ENCODE results near the gene SNX21. TPM values are rescaled to one million over a fixed set of nuclear protein-coding genes. Genes with fewer than 3 reads are reported as not detected.

The SNX21 gene
- total RNA-seq, 1 experiment from 2014 or later = 17.1 TPM

GRCh38 chr20:45833883-45834796 is 541 bp downstream of the SNX21 start:
- Histone ChIP-seq H3K27ac (peak overlapping the region; percentile 21; the same call in 1 of the 2 replicates), H3K4me1 (peaks cover 25% of the 10 kb centered on the region), H3K4me3 (peak overlapping the region; percentile 64), H3K36me3 (no peaks in the 10 kb centered on the region), H3K9me3 (replicated peaks) (no peaks in the 10 kb centered on the region), H3K27me3 (no peaks in the 10 kb centered on the region)
- DNase-seq = peak; percentile 81 to 87

- H3K9me3 ChIP-seq (replicated peaks) = no peaks in the 10 kb centered on the region
- H3K4me1 ChIP-seq = peaks cover 21% of the 10 kb centered on the region
- no peak for DNase-seq
- no peak overlapping the region for H3K4me3 ChIP-seq
- no peaks in the 10 kb centered on the region for H3K27me3 ChIP-seq
- no peak overlapping the region for H3K27ac ChIP-seq
- no peaks in the 10 kb centered on the region for H3K36me3 ChIP-seq
These were observed 1.2 kb downstream of the SNX21 start for GRCh38 chr20:45834797-45835161.

DNA sequence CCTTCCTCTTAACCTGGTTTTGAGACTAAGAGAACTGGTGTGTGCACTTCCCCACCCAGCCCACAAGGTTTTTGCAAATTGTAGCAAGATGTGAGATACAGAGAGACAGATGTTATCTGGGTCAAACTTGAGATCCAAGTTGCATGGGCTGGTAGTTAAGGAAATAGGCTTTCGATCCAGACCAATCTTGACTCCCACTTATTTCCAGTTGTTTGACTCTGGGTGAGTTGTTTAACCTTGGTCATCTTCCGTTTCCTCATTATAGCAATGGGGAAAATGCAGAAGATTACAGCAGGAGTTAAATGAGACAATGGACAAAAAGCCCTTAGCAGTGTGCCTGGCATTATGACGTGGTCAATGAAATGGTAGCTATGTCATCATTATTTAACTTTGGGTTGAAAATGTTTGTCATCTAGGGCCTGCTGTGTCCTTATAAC is 1.7 kb downstream of the SNX21 start:
- Histone ChIP-seq H3K27ac (no peak overlapping the region), H3K4me3 (no peak overlapping the region), H3K27me3 (no peaks in the 10 kb centered on the region), H3K9me3 (replicated peaks) (no peaks in the 10 kb centered on the region), H3K4me1 (peaks cover 21% of the 10 kb centered on the region), H3K36me3 (no peaks in the 10 kb centered on the region)
- no peak for DNase-seq

DNA sequence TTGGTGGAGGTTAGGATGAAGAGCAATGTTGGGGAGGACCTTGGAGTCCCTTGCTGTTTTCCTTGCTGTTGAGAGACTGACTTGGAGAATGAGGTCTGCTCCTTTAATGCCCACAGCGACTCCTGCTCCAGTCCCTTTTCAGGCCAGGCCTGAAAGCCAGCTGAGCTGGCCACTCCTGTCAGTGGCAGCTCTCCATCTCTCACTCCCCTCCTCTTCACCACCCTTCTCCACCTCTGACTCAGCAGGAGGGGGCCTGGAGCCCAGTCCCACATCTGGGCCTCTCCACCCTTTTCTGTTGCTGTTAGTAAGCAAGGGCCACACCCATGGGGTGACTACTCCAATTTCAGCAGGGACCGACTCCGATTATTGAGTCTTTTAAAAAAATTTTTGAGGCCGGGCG is 2.2 kb downstream of the SNX21 start:
- DNase-seq = no peak
- Histone ChIP-seq H3K4me3 (no peak overlapping the region), H3K4me1 (peaks cover 21% of the 10 kb centered on the region), H3K9me3 (replicated peaks) (no peaks in the 10 kb centered on the region), H3K27me3 (no peaks in the 10 kb centered on the region), H3K27ac (no peak overlapping the region), H3K36me3 (no peaks in the 10 kb centered on the region)

DNA sequence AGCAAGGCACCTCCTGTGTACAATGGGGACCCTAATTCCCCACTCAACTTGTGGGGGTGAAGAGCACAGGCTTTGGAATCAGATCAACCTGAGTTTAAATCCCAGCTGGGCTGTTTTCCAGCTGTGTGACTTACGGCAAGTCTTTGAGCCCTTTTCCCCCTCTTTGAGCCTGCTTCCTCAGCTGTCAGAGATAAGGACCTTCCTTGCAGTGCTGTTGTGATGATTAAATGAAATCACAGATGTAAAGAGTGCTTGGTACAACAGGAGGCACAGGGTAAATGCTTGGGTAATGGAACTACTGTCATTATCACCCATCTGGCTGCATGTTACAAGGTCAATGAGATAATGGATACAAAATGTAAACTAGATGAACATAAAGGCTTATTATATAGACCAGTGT is 3.2 kb downstream of the SNX21 start:
- H3K36me3 ChIP-seq = peaks cover 4% of the 10 kb centered on the region; the same call in 1 of the 2 replicates
- H3K27ac ChIP-seq = no peak overlapping the region
- peaks cover 21% of the 10 kb centered on the region for H3K4me1 ChIP-seq
- no peak overlapping the region for H3K4me3 ChIP-seq
- no peaks in the 10 kb centered on the region for H3K9me3 ChIP-seq (replicated peaks)
- DNase-seq = no peak
- no peaks in the 10 kb centered on the region for H3K27me3 ChIP-seq

DNA sequence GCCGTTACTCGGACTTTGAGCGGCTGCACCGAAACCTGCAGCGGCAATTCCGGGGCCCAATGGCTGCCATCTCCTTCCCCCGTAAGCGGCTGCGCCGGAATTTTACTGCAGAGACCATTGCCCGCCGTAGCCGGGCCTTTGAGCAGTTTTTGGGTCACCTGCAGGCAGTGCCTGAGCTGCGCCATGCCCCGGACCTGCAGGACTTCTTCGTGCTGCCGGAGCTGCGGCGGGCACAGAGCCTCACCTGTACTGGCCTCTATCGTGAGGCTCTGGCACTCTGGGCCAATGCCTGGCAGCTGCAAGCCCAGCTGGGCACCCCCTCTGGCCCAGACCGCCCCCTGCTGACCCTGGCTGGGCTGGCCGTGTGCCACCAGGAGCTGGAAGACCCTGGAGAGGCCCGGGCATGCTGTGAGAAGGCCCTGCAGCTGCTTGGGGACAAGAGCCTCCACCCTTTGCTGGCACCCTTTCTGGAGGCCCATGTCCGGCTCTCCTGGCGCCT is 7.2 kb downstream of the SNX21 start:
- Histone ChIP-seq H3K4me1 (peaks cover 11% of the 10 kb centered on the region; the same call in 1 of the 2 replicates), H3K9me3 (replicated peaks) (no peaks in the 10 kb centered on the region), H3K27ac (no peak overlapping the region), H3K36me3 (peaks cover 8% of the 10 kb centered on the region), H3K27me3 (no peaks in the 10 kb centered on the region), H3K4me3 (no peak overlapping the region)
- DNase-seq = no peak

GRCh38 chr20:45841407-45842129 is 8.0 kb downstream of the SNX21 start:
- Histone ChIP-seq H3K27me3 (no peaks in the 10 kb centered on the region), H3K4me1 (peaks cover 8% of the 10 kb centered on the region; the same call in 1 of the 2 replicates), H3K27ac (no peak overlapping the region), H3K36me3 (peaks cover 8% of the 10 kb centered on the region), H3K9me3 (replicated peaks) (no peaks in the 10 kb centered on the region), H3K4me3 (no peak overlapping the region)
- no peak for DNase-seq

DNA sequence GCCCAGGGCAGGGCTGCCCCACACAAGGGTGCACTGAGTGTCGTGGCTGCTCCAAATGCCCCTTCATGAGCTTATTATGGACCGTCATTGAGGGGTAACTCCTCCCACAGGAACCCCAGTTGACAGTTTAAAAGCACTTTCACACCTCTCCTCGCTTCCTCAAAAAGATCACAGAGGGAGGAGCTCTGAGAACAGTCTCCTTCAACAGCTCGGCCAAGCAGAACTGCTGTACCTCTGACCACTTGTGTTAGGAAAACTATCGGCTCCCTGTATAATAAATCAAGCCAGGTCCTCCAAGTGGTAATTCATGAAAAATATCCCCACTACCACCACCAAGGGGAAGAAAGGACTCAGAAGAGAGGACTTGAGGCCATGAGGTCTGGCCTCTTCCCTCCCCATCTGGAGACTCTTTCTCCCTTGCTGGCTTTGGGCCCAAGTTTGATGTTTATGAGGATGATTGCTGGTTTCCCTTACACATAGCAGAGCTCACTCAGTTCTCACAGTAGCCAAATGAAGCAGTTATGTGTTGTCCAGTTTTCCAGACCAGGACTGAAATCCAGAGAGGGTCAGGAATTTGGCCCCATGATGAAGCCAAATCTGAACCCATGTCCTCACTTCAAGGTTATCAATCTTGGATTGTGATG is 8.7 kb downstream of the SNX21 start:
- no peaks in the 10 kb centered on the region for H3K9me3 ChIP-seq (replicated peaks)
- H3K27me3 ChIP-seq = no peaks in the 10 kb centered on the region
- H3K4me3 ChIP-seq = no peak overlapping the region
- H3K4me1 ChIP-seq = peaks cover under 1% of the 10 kb centered on the region; the same call in 1 of the 2 replicates
- DNase-seq = no peak
- peaks cover 8% of the 10 kb centered on the region for H3K36me3 ChIP-seq
- no peak overlapping the region for H3K27ac ChIP-seq

DNA sequence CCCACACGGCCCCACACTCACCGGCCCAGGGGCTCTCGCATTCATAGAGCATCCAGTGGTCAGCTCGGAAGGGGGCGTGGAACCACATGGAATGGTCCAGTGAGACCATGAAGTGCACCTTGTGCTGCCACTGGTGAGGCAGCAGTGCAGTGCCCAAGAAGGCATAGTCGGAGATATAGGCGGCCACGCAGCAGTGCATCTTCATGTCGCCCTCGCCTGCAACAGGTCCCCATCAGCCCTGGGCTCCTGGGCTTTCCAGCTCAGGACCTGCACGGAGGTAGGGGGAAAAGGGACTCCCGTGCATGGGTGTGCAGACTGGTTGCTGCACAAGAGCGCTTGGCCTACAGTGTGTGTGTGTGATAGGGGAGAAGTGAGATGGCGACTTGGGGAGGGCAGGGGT is 9.9 kb downstream of the SNX21 start:
- Histone ChIP-seq H3K4me3 (no peak overlapping the region), H3K4me1 (no peaks in the 10 kb centered on the region), H3K27ac (no peak overlapping the region), H3K27me3 (no peaks in the 10 kb centered on the region), H3K9me3 (replicated peaks) (no peaks in the 10 kb centered on the region), H3K36me3 (peaks cover 8% of the 10 kb centered on the region)
- DNase-seq = no peak

DNA sequence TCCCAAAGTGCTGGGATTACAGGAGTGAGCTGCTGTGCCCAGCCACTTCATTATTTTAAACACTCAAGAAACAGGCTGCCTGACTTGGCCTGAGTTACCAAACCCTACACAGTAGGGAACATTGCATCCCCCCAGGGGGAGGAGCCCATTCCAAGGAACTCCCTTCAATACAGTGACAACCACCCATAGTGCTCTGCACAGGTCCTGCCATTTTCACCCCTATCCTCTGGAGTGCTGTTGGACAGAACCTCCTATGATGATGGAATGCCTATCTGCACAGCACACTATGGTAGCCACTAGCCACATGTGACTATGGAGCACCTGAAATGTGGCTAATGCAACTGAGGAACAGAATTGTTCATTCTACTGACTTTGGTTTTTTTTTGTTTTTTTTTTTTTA is 11.9 kb downstream of the SNX21 start:
- Histone ChIP-seq H3K27ac (no peak overlapping the region), H3K27me3 (no peaks in the 10 kb centered on the region), H3K36me3 (peaks cover 8% of the 10 kb centered on the region), H3K4me3 (no peak overlapping the region), H3K4me1 (no peaks in the 10 kb centered on the region), H3K9me3 (replicated peaks) (no peaks in the 10 kb centered on the region)
- no peak for DNase-seq

DNA sequence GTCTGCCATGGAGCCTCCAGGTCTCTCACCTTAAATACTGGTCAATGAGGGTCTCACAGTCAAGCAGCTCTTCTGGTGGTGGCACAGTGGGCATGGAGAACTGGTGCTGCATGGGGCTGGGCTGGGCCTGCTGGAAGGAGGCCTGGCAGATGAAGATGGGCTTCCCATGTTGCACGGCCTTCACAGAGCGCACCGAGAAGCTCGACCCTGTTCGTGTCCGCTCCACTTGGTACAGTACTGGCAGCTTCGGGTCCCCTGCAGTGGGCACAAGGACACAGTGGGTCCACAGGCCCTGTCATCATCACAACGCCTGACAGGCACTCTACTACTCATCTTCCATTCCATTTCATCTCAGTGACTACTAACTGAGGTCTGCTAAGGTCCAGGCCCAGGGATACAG is 14.8 kb downstream of the SNX21 start:
- no peaks in the 10 kb centered on the region for H3K9me3 ChIP-seq (replicated peaks)
- H3K4me1 ChIP-seq = no peaks in the 10 kb centered on the region
- no peaks in the 10 kb centered on the region for H3K36me3 ChIP-seq
- no peak for DNase-seq
- no peaks in the 10 kb centered on the region for H3K27me3 ChIP-seq
- no peak overlapping the region for H3K4me3 ChIP-seq
- H3K27ac ChIP-seq = no peak overlapping the region

DNA sequence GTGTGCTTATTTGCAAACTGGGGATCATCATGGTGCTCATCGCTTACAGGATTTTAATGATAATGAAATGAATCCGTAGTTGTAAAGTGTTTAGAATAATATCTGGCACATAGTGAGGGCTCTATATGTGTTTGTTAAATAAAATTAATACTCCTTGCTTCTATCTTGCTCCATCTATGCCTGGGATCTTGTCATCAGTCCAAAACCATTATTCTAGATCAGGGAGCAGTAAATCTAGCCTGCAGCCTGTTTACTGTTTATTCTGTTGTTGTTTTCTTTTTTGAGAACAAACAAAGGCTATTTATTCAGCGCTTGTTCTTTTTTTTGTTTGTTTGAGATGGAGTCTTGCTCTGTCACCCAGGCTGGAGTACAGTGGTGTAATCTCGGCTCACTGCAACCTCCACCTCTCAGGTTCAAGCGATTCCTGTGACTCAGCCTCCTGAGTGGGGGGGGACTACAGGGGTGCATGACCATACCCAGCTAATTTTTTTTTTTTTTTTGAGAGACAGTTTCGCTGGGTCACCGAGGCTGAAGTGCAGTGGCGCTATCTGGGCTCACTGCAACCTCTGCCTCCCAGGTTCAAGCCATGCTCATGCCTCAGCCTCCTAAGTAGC is 15.5 kb downstream of the SNX21 start:
- Histone ChIP-seq H3K4me3 (no peak overlapping the region), H3K9me3 (replicated peaks) (no peaks in the 10 kb centered on the region), H3K27me3 (no peaks in the 10 kb centered on the region), H3K27ac (no peak overlapping the region), H3K4me1 (no peaks in the 10 kb centered on the region), H3K36me3 (no peaks in the 10 kb centered on the region)
- DNase-seq = no peak

DNA sequence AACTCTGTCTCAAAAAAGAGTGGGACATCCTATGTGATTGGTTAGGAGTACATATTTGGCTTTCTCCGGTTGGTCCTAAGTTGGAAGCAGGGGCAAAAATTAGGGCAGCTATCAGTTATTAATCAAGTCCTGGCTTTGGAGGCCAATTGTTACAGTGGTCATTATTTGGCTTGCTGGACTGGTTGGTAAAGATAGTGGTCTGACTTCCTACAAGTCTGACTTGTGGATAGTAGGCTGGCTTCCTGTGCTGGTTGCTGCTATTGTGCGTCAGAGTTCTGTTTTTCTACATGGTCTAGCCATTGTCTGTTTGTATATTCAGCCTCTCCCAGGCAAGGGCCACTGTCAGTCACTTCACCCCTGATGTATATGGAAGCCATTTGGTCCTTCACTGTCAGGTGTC is 16.6 kb downstream of the SNX21 start:
- Histone ChIP-seq H3K9me3 (replicated peaks) (no peaks in the 10 kb centered on the region), H3K27me3 (no peaks in the 10 kb centered on the region), H3K4me3 (no peak overlapping the region), H3K36me3 (no peaks in the 10 kb centered on the region), H3K27ac (no peak overlapping the region), H3K4me1 (no peaks in the 10 kb centered on the region)
- no peak for DNase-seq

- no peak overlapping the region for H3K27ac ChIP-seq
- no peaks in the 10 kb centered on the region for H3K9me3 ChIP-seq (replicated peaks)
- no peaks in the 10 kb centered on the region for H3K36me3 ChIP-seq
- H3K4me3 ChIP-seq = no peak overlapping the region
- H3K4me1 ChIP-seq = no peaks in the 10 kb centered on the region
- DNase-seq = no peak
- H3K27me3 ChIP-seq = no peaks in the 10 kb centered on the region
These were observed 17.3 kb downstream of the SNX21 start for GRCh38 chr20:45850926-45851325.
